GM12892 (cell line): ENCODE measurements around the gene ZFPM1.

Source experiments
- DNase-seq: peaks from one replicate; pipeline ENCODE4 v3.0.0; 2011; ENCODE audit not compliant: insufficient read length
- FAIRE-seq: peaks from 2 replicates; lab custom pipeline; 2011; peaks lifted over from hg19 to GRCh38; lab: Jason Lieb, UNC
- POLR2A ChIP-seq: IDR thresholded peaks from 2 replicates; pipeline ENCODE4 v1.6.1; 2011; ENCODE audit warnings: low read depth, low read length, control low read depth
- POLR2AphosphoS5 ChIP-seq: IDR thresholded peaks from 2 replicates; pipeline ENCODE4 v1.6.1; 2011; ENCODE audit warnings: low read depth, low read length, control low read depth
- TAF1 ChIP-seq: IDR thresholded peaks from 2 replicates; pipeline ENCODE4 v1.6.1; 2011; ENCODE audit warnings: low read depth, mild to moderate bottlenecking, control low read depth, low read length, borderline replicate concordance

The ZFPM1 gene

DNA sequence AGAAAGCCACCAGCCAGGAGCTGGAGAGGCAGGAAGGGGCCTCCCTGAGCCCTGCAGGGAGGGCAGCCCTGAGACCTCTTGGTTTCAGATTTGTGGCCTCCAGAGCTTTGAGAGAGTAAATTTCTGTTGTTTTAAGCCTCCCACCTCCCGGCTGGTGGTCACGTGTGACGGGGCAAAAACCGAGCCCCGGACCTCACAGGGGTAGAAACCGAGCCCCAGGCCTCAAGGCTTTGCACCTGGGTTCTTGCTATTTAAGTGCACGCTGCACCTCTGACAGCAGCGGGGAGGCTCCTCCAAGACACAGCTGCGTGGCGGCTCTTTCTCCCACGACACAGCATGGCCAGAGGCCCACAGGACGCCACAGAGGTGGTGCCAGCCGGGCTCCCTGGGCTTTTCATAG is 99.7 kb downstream of the ZFPM1 start:
- TF ChIP-seq TAF1 (no peak), POLR2A (no peak)
- DNase-seq (no peak), FAIRE-seq (no peak)

DNA sequence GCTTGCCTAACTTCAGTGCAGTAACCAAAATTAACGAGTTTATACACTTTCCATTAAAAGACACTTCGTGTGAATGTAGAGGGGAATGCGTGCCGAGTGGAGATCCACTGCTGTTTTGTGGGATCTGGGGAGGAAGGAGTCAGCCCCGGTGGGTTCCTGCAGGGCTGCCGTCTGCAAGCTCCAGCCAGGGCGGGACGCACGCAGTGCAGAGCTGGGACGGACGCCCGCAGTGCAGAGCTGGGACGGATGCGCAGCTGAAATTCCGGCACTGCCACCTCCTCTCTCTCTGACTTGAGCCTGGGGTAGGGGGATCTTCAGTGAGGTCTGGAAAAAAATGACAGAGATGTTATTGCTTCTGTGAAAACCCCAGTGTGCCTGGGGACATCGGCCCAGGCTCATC is 100.7 kb downstream of the ZFPM1 start:
- no peak for DNase-seq
- no peak for FAIRE-seq
- TF ChIP-seq POLR2AphosphoS5 (no peak), TAF1 (no peak), POLR2A (no peak)

DNA sequence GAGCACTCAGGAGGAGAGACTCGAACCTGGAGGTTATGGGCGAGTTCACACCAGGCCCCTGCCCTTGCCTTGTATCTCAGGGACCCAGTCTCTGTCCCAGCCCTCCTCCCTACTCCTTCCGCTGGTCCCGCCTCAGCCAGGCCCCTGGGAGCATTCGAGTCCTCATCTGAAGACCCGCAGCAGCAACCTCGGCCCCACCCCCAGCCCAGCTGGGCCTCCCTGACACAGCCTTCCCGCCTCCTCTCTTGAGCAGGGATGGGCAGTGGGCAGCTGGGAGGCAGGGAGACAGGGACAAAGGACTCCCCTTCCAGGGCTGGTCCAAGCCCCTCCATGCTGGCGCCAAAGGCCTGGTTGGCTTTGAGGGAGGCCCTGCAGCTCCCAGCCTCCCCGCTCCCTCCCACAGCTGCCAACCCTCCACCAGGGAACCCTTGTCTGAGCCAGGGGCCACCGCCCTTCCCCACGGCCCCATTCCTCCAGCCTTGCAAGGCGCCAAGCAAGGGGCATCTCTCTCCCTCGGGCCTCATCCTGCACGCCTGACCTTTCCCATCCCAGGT is 101.7 kb downstream of the ZFPM1 start:
- TF ChIP-seq TAF1 (no peak), POLR2A (no peak), POLR2AphosphoS5 (no peak)
- no peak for FAIRE-seq
- no peak for DNase-seq

DNA sequence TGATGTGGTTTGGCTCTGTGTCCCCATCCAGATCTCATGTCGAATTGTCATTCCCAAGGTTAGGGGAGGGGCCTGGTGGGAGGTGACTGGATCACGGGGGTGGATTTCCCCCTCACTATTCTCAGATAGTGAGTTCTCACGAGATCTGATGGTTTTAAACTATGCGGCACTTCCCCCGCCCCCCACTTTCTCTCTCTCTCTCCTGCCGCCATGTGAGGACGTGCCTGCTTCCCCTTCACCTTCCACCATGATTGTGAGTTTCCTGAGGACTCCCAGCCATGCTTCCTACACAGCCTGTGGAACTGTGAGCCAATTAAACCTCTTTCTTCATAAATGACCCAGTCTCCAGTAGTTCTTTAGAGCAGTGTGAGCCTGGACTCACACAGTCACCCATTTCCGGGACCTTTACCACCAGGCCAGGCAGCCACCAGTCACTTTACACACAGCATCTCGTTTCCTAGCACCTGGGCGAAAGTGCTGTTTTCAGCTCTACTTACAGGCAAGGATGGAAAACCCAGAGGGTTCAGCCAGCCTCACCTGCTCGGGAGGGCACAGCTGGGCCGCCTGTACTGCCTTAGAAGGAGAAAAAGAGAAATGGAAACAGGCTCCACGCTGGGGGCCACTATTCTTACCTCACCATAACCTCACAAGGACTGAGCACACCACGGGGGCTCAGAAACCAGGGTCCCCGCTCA is 103.4 kb downstream of the ZFPM1 start:
- FAIRE-seq, result no peak
- no peak for TF ChIP-seq POLR2A
- TF ChIP-seq POLR2AphosphoS5, result no peak
- no peak for TF ChIP-seq TAF1
- DNase-seq, result no peak

DNA sequence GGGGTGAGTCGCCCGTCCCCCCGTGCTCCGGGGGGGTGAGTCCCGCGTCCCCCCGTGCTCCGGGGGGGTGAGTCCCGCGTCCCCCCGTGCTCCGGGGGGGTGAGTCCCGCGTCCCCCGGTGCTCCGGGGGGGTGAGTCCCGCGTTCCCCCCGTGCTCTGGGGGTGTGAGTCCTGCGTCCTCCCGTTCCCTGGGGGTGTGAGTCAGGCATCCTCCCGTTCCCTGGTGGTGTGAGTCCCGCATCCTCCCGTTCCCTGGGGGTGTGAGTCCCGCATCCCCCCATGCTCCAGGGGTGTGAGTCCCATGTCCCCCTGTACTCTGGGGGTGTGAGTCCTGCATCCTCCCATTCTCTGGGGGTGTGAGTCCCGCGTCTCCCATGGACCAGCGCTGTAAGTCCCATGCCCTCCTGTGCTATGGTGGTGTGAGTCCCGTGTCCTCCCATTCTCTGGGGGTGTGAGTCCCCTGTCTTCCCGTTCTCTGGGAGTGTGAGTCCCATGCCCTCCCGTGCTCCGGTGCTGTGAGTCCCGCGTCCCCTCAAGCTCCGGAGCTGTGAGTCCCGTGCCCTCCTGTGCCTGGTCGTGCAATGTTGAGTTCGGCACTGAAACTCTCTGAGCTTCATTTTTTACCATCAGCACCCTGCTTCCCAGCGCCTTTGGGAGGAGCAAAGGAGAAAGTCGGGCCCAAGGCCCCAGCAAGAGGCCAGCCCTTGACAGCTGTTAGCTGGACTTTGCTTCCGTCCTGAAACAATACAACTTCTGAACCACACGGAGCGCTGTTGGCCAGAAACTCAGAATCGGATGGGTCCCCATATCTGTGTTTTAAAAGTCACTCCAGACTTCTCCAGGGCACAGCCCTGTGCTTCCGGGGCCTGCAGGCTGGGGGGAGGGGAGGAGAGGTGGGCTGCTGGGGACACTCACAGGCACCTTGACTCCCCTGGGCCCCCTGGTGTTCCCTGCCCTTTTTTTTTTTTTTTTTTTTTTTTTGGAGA is 105.7 kb downstream of the ZFPM1 start:
- FAIRE-seq (no peak), DNase-seq (no peak)
- TF ChIP-seq TAF1 (no peak), POLR2AphosphoS5 (no peak), POLR2A (no peak)

DNA sequence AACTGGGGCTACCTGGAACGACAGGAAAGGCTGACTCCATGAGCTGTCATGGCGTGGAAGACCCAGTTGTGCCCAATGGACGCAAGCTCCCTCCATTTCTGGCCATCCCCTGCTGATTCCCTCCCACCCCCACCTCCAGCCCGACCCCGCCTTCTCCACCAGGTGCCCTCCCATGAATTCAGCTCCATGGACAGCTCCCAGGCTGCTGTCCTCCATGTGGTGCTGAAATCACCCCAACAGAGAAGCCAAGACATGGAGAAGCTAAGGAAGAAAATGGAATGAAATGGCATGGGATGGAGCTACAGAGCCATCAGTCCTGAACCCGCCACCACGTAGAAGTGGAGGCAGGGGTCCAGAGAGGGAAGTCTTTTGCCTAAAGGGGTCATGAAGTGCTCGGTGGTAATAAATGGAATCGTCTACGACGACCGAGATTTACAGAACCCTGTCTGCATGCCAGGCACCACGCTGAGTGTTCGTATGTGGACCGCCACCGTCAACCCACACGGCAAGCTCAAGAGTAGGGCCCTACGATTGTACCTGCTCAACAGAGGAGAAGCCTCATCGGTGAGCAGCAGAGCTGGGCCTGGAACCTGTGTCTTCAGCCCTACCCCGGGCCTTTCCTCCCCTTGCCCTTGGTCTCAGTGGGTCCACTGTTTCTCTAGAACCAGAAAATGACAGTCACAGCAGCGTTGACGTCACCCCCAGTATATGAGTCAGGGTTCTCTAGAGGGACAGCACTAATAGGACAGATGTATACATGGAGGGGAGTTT is 107.8 kb downstream of the ZFPM1 start:
- no peak for DNase-seq
- no peak for FAIRE-seq
- TF ChIP-seq POLR2A, result no peak
- no peak for TF ChIP-seq TAF1
- TF ChIP-seq POLR2AphosphoS5, result no peak

DNA sequence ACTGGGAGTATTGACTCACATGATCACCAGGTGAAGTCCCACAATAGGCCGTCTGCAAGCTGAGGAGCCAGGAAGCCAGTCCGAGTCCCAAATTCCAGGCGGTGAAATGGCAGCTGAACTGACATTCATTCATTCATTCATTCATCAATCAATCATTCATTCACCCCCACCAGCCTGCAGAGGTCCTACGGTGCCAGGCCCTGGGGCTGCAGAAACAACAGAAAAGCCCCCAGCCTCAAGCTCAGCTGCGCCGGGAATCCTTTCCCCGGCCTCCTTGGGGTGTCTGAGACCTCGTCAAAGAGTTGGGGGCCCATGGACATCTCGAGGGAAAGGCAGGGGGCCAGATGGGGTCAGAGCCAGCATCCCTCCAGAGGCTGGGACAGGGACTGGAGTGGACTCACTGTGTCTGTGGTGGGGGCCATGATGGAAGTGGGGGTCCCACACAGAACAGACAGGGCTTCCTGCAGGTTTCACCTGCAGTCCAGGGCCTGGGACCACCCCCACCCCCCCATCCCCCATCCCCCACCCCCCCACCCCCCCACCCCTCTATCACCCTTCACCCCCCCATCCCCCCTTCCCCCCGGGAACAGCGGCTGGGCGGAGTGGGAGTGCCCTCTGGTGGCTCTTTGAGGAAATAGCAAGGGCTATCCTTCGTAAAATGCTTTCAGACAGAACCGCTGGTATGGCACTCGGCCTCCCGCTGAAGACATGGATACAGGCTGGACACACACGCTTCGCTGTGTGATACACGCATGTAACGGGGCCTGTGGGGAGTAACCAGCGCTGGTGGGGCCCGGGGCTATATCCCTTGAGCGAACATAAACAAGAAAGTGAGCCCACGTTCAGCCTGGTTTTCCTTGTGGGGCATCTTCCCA is 108.6 kb downstream of the ZFPM1 start:
- no peak for DNase-seq
- TF ChIP-seq POLR2A (no peak), TAF1 (no peak), POLR2AphosphoS5 (no peak)
- FAIRE-seq, result no peak

DNA sequence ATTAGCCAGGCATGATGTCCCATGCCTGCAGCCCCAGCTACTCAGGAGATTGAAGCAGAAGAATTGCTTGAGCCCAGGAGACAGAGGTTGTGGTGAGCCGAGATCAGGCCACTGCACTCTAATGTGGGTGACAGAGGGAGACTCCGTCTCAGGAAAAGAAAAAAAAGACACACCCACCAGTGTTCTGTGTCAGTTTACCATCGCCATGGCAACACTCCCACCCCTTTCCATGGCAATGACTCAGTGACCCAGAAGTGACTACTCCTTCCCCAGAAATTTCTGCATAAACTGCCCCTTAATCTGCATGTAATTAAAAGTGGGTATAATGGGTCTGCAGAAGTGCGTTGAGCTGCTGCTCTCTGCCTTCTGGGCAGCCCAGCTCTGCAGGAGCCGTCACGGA is 113.1 kb downstream of the ZFPM1 start:
- TF ChIP-seq POLR2AphosphoS5 (no peak), POLR2A (no peak), TAF1 (no peak)
- FAIRE-seq (no peak), DNase-seq (no peak)

DNA sequence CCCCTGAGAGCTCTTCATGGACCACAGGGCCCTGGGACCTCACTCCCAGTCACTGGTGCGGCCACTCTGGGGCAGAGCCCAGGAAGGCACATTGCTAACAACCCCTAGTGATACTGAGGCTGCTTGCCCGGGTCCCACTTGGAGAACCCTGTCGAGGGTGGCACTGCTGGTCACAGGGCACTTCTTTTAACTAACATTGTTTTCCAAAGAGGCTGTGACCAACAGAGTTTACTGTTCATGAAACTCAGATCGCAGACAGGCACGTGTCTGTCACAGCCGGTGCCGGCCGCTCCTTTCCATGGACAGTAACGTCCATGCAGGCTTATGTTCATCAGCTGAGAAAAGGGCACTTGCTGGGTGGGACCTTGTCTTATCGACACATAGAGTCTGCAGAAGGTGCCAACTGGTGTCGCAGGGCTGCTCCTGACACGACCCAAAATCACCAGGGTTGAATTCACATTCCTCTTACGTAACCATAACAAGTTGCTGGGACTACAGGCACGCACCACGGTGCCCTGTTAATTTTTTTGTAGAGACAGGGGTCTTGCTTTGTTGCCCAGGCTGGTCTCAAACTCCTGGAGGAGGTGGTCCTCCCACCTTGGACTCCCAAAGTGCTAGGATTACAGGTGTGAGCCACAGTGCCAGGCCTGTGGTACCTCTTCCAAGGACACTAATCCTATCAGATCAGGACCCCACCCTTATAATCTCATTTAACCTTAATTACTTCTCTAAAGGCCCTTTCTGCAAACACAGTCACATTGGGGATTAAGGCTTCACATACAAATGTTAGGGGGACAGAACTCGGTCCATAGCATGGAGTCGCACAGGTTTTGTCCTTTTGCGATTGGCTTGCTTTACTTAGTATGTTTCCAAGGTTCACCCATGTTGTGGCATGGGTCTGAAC is 115.9 kb downstream of the ZFPM1 start:
- TF ChIP-seq TAF1, result no peak
- no peak for TF ChIP-seq POLR2A
- no peak for TF ChIP-seq POLR2AphosphoS5
- FAIRE-seq (peak; percentile 44), DNase-seq (no peak)
